ENCODE data around the gene MAPK14. TPM values are rescaled to one million over a fixed set of nuclear protein-coding genes. Genes with fewer than 3 reads are reported as not detected.

Gene MAPK14
- total RNA-seq, 1 experiment from 2014 or later, result 37.6 TPM

- DNase-seq (ENCODE audit: low spot score), result no peak
Observed at GRCh38 chr6:36136034-36136433, 108.4 kb downstream of the MAPK14 start.

- no peak for DNase-seq (ENCODE audit: low spot score)
Observed at GRCh38 chr6:36136551-36136950, 108.9 kb downstream of the MAPK14 start.

GRCh38 chr6:36138667-36139066, 111.1 kb downstream of the MAPK14 start:
- no peak for DNase-seq (ENCODE audit: low spot score)

GRCh38 chr6:36139431-36139830, 111.8 kb downstream of the MAPK14 start:
- no peak for DNase-seq (ENCODE audit: low spot score)

- no peak for DNase-seq (ENCODE audit: low spot score)
Observed at GRCh38 chr6:36139991-36140710, 112.5 kb downstream of the MAPK14 start.

GRCh38 chr6:36141091-36141490, 113.5 kb downstream of the MAPK14 start:
- no peak for DNase-seq (ENCODE audit: low spot score)

- no peak for DNase-seq (ENCODE audit: low spot score)
Observed at GRCh38 chr6:36141961-36142360, 114.4 kb downstream of the MAPK14 start.

- DNase-seq (ENCODE audit: low spot score), result no peak
Observed at GRCh38 chr6:36142971-36143838, 115.6 kb downstream of the MAPK14 start.

- no peak for DNase-seq (ENCODE audit: low spot score)
Observed at GRCh38 chr6:36145495-36145894, 117.9 kb downstream of the MAPK14 start.

- DNase-seq (ENCODE audit: low spot score), result no peak
Observed at GRCh38 chr6:36147294-36147693, 119.7 kb downstream of the MAPK14 start.

- no peak for DNase-seq (ENCODE audit: low spot score)
Observed at GRCh38 chr6:36149476-36149875, 121.9 kb downstream of the MAPK14 start.

- DNase-seq (ENCODE audit: low spot score), result no peak
Observed at GRCh38 chr6:36150283-36150682, 122.7 kb downstream of the MAPK14 start.

GRCh38 chr6:36154286-36154685, 126.7 kb downstream of the MAPK14 start:
- no peak for DNase-seq (ENCODE audit: low spot score)

- DNase-seq (ENCODE audit: low spot score), result no peak
Observed at GRCh38 chr6:36155662-36156061, 128.1 kb downstream of the MAPK14 start.

- no peak for DNase-seq (ENCODE audit: low spot score)
Observed at GRCh38 chr6:36160147-36160760, 132.6 kb downstream of the MAPK14 start.

Other genes with a start within 250 kb of the MAPK14 start
- gene CLPSL1, start 246.8 kb upstream of the MAPK14 start, total RNA-seq (2014; rRNA removed; shearing (Covaris generic)), result not detected in 2 replicates
- gene CLPS, start 230.5 kb upstream of the MAPK14 start, total RNA-seq (2014; rRNA removed; shearing (Covaris generic)), result not detected in 2 replicates
- gene LHFPL5, start 222.5 kb upstream of the MAPK14 start, total RNA-seq (2014; rRNA removed; shearing (Covaris generic)), result not detected in 2 replicates
- gene SRPK1, start 106.7 kb upstream of the MAPK14 start, total RNA-seq (2014; rRNA removed; shearing (Covaris generic)), result 49.2 and 61.0 TPM in 2 replicates
- gene SLC26A8, start 3.2 kb upstream of the MAPK14 start, total RNA-seq (2014; rRNA removed; shearing (Covaris generic)), result 0.04 TPM in 1 of 2 replicates, not detected in the other
- not detected in 2 replicates for gene MAPK13, start 102.7 kb downstream of the MAPK14 start, total RNA-seq (2014; rRNA removed; shearing (Covaris generic))
- gene BRPF3, start 168.9 kb downstream of the MAPK14 start, total RNA-seq (2014; rRNA removed; shearing (Covaris generic)), result 11.5 and 12.1 TPM in 2 replicates
- not detected in 2 replicates for gene PNPLA1, start 242.3 kb downstream of the MAPK14 start, total RNA-seq (2014; rRNA removed; shearing (Covaris generic))

All from H4 (cell line).